Stimulated activated CD8-positive, alpha-beta memory T cell treated with anti-CD3 and anti-CD28 coated beads, Interleukin-7, amount 100 ng/mL, for 24 hours (primary cell): ENCODE data around the gene MS4A3.
"Not testable (repeated sequence)": the region's sequence is repeated elsewhere in the genome, so short reads cannot be mapped to it uniquely, and the experiment has no call there.

Experiments used
- DNase-seq: peaks from one replicate; pipeline ENCODE4 v3.0.0-alpha.2; 2020; ENCODE audit warnings: low read depth

MS4A3 gene

DNA sequence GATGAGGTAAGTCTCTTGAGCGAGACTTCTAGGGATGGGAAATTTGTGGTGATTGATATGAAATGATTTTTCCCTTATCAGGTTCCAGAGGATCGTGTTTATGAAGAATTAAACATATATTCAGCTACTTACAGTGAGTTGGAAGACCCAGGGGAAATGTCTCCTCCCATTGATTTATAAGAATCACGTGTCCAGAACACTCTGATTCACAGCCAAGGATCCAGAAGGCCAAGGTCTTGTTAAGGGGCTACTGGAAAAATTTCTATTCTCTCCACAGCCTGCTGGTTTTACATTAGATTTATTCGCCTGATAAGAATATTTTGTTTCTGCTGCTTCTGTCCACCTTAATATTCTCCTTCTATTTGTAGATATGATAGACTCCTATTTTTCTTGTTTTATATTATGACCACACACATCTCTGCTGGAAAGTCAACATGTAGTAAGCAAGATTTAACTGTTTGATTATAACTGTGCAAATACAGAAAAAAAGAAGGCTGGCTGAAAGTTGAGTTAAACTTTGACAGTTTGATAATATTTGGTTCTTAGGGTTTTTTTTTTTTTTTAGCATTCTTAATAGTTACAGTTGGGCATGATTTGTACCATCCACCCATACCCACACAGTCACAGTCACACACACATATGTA lies 39.1 kb downstream of the MS4A3 start:
- no peak for DNase-seq

GRCh38 chr11:60097189-60097588 lies 40.7 kb downstream of the MS4A3 start:
- no peak for DNase-seq

DNA sequence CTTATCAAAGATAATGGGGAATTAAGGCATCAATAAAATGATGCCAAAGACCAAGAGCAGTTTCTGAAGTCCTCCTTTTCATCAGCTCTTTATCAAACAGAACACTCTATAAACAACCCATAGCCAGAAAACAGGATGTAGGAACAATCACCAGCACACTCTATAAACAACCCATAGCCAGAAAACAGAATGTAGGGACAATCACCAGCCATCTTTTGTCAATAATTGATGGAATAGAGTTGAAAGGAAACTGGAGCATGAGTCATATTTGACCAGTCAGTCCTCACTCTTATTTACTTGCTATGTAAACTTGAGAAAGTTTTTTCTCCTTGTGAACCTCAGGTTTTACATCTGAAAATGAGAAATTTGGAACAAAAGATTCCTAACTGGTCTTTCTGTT lies 42.0 kb downstream of the MS4A3 start:
- DNase-seq = no peak

DNA sequence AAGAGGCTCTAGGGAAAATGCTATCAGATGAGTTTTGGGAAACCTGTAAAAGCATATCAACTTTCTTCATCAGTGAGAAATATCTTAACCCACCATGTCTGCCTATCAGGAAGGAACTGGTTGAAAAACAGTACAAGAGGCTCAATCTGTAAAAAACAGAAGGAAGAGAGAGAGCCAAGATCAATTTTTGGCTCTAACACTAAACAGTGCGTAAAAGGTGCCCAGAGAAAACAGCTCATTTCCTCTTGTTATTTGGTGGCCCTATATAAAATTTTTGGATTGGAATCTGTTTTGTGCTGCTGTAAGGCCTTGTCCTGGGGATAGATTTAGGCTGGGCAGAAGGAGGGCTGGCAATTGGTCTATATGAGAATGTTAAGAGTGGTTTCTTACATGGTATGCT lies 44.1 kb downstream of the MS4A3 start:
- no peak for DNase-seq

- DNase-seq = not testable (repeated sequence)
Observed at GRCh38 chr11:60101368-60101767, 44.9 kb downstream of the MS4A3 start.

DNA sequence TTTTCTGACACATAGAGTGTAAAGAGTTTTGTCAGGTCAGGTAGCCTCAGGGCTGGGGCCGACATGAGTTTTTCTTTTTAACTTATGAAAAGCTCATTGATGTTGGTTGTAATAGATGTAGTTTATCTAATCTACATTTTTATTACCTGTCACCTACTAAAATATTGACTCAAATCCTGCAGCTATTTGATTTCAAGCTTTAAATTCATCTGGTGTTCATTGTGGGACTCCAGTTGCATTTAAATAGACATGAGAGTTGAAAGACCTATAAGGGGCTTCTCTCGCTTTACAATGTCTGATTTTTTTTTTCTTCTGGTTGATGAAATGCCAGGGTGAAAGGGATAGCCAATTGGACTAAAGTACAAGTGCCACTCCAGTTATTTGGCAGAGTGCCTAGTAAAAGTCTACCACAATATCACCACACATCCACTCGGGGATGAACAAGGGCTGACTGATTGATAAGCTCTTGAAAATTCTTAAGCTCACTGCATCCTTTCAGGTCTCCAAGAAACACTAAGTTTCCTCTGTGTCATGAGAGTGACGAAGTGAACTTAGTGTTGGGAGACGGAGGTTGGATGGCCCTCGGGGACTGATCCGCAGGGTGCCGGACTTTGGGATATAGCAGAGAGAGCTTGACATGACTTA lies 48.1 kb downstream of the MS4A3 start:
- not testable (repeated sequence) for DNase-seq

- DNase-seq = not testable (repeated sequence)
Observed at GRCh38 chr11:60108631-60109030, 52.2 kb downstream of the MS4A3 start.

- DNase-seq = no peak
Observed at GRCh38 chr11:60111793-60112192, 55.3 kb downstream of the MS4A3 start.

- DNase-seq = no peak
Observed at GRCh38 chr11:60116996-60117790, 60.7 kb downstream of the MS4A3 start.

GRCh38 chr11:60118338-60118737 lies 61.9 kb downstream of the MS4A3 start:
- DNase-seq = no peak

- DNase-seq = no peak
Observed at GRCh38 chr11:60119710-60120109, 63.2 kb downstream of the MS4A3 start.
